NCI-H510A treated with DMSO at 0.1 percent for 48 hours (cell line): ENCODE results near the gene LRMDA.
A peak's percentile ranks its signal among the peaks of the same experiment; 100 is the strongest.

Source experiments
- DNase-seq: peaks from one replicate; lab custom pipeline; 2025; lab: John Stamatoyannopoulos, UW

Gene LRMDA

DNA sequence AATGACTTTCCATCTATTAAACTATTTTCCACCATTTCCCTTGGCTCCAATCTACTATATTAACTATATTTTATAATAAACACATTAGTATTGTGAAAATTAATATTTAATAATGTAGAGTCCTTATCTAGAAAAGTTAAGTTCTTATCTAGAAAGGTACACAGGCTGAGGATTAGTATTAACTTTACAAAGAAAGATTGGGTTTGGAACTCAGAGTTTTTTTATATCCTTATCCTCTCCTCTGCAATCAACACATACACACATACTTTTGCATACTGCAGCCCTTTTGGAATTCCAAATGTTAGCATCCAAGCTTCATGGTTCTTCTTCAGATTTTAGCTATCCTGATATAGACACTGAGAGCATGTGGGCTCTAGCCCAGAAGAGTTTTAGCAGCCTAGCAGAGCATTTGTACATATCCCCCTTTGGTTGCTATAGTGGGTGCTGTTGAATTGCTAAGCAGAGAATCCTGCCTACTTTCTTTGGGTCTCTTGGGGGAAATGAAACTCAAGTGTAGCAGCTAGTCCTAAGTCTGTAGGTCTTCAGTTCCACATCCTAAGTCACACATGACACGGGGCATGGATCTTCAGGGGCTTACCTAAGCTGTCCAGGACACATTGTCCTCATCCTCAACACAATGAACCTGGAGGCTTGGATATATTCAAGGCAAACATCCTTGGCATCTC lies 874.6 kb downstream of the LRMDA start:
- DNase-seq = no peak

DNA sequence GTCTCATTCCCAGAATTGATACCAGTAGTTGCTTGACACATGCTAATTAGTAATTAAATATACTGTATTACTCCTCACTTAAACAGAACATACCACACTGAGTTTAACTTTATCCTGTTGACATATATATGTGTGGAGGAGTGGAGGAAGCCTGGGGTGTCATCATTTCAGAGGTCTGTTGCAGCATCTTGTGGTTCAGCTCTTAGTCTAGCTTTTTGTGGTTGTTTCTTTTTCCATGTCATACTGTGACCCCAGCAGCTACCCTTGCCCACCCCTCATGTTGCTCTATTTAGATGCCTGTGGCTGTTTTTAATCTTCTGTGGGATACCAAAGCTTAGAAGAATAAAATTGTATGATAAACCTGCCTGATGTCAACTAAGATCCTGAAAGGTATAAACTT lies 875.4 kb downstream of the LRMDA start:
- no peak for DNase-seq

DNA sequence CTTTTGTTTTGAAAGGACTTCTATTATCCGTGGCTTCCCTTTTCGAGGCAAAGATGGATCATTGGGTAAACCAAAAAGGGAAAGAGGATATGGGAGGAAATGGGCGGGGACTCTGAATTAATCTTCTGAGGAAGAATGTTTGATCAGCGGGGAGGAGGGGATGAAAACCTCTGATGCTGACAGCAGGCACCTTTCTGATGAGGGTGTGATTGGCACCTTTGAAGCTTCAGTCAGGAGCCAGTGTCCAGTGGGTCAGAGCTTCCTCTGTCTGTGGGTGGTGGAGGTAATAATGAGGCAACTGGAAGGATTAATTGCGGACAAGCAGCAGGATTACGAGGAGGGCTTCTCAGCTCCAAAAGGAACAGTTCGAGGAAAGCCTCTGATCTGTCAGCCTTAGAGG lies 877.6 kb downstream of the LRMDA start:
- no peak for DNase-seq

GRCh38 chr10:76309741-76310587 lies 878.5 kb downstream of the LRMDA start:
- DNase-seq = no peak

GRCh38 chr10:76310588-76311080 lies 879.2 kb downstream of the LRMDA start:
- no peak for DNase-seq

DNA sequence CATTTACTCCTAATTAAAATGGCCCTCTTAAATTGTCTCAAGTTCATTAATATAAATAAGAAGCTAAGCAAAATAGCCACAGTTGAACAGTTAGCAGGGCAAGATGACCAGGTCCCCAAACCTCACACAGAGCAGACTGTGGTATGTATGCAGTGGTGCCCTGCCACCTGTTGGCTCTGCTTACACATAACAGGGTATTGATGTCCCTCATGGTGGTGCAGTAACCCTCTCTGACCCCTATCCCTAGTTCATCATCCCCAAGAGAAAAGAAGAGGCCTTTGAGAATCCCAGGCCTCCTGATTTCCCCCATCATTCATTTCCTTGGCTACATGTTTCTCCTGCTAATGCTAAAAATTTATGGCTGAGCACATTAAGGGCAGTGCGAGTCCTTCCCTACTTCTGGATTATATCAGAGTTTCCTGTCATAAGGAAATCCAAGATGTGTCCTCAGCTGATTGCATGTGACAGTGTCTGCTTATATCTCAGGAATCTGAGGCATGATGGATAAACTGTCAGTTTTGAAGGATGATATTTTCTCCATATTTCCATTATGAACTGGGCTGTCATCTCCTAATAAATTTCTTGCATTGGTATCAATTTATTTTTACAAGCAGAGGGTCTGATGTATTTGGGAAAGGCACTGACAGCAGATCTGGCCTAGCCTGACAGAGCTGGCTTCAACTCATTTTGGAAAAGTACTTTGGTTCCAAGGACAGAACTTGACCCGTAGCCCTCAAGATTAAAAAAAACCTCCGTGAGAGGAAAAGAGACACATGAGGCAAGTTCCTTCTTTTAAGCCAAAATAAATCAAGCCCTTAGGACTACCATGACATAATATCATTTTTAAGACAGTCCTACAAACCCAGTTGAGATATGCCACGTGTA lies 880.6 kb downstream of the LRMDA start:
- peak; percentile 35 for DNase-seq

DNA sequence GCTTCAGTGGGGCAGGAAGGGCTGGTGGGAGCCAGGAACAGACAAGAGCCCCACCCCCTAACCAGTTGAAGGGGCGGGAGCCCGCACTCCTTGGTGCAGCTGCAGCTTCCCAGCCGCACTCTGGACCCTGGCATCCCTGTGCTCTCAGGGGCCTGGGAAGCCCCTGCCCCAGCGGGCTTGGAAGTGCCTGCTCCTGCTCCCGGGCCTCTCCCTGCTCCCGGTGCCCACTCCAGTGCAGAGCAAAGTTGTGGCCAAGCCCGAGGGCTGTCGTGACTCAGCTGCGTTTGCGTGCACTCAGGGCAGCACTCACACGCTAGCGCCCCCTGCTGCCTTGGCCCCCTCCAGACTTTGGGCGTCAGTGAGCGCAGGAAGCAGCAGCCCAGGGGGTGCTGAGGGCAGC lies 883.8 kb downstream of the LRMDA start:
- no peak for DNase-seq

- DNase-seq = no peak
Measured at GRCh38 chr10:76316234-76316633, 884.8 kb downstream of the LRMDA start.

DNA sequence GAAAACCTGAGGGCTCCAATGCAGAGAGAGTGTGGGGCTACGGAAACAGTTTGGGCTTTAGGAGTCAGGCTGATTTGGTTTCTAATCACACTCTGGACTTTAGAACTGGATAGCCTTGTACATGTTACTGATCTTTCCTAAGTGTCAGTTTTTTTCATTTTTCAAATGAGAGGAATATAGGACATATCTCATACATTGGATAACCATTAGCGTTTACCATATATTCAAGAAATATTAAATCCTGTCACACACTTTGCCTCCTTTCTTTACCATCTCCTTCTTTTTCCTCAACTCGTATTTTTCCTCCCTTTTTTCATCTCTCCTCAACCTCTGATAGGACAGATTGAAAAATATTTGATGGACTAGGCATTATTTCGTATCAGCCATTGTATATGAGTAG lies 885.7 kb downstream of the LRMDA start:
- DNase-seq = no peak

- no peak for DNase-seq
Measured at GRCh38 chr10:76318211-76318610, 886.8 kb downstream of the LRMDA start.

DNA sequence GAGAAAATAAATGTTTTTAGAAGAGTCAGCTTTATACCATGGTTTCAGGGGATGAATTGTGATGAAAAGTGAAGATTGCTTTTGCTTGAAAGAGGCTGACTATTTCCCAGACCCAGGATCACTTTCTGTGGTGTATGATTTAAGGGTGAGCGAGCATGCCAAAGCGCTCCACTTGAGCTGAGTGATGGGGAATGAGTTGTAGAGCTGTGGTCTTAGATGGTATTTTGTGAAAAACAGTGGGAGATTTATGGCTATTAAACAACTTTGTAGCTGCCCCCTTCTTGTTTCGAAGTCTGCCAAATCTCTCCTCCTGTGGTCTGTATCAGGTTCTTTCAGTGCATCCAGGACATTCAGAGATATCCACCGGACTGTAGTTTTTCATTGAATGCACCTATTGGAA lies 888.2 kb downstream of the LRMDA start:
- no peak for DNase-seq

DNA sequence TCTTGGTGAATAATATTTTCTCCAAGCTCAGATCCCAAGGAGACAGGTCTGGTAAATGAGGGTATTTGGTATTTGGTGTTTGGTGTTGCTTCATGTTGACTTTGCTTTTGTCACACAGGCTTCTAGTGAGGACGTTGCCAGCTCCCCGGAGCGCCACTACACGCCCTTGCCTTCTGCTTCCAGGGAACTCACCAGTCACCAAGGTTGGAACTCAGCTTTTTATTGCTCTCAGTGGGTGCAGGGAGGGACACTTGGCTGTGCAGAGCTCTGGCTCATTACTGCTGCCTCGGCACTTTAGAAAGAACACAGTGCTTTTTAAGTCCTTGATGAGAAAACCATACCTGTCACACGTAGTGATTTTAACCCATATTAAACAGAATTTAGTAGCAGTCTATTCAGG lies 892.9 kb downstream of the LRMDA start:
- DNase-seq = peak; percentile 67

DNA sequence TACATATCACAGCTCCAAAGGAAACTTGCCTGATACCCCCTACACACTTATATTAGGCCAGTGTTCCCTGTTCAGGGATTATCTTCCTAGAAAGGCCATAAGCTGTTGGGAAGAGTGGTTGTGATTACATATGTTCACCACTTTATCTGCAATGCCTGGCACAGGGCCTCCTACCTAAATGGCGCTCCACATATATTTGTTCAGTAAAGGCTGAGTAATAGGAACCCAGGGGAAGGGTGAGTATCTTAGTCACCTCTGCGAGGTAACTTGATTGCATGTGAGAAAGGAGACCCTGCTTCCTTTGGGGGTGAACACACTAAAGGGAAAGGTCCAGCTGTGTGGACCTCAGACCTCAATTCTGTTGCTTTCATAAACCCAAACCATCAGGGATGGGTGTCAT lies 896.0 kb downstream of the LRMDA start:
- DNase-seq = no peak

DNA sequence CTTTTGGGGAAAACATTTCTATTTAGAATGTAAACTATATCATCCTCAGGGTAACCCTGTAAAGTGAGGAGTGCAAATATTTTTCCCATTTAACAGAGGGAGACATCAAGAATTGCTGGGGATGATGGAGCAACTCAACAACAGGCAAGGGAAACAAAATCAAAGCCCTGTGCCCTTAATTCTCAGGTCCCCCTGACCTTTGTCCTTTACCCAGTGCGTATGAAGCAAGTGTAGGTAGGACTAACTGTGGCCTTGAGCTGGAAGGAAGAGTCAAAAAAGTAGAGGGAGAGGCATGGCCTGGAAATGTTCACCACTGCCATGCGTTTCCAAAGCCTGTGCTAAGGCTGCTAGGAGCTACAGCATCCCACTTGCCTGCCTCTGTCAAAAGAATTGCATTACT lies 896.9 kb downstream of the LRMDA start:
- no peak for DNase-seq

DNA sequence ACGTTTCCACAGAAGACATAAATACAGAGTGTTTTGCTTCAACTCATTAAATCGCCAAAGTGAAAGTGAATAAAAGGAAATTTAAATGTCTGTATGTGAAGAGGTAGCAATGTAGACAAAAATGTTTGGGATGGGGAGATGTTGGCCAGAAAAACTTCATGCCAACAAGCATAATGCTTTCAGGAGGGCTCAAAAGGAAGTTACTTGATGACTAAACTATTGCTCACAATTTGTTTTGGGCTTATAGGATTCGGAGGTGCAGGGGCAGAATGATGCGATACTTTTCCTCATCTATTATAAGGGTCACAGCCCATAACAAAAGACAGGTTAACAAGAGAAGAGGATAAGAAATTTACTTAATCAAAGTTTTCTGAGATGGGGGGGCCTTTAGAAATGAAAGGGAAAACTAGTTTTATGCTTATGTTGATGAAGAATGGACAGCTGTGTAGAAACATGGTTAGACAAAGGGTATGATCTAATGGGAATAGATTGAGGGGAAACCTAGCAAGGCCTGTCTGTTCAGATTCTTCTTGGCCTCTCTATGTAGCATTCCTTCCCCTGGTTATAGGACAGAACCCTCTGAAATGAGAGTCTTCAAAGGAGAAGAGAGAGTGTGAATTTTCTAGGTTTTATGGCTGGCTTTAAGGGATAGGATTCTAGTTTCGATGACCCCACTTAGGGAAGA lies 898.6 kb downstream of the LRMDA start:
- DNase-seq = no peak

DNA sequence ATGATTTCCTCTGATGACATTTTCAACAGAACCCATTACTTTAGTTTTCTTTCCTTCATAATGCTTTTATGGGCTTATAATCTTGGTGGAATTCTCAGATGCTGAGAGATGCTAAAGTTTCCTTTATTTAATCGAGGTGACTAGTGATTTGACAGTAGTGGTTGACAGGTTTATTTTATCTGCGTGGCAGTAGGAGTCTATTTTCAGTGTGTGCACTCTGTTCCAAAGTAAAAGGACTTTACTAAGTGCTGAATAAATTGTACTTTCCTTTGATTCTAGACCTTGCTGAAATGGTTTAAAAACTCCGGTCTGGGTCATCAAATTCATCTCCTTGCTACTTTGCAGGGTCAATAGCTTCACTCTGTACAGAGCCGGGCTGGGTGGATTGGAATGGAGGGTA lies 900.3 kb downstream of the LRMDA start:
- no peak for DNase-seq

DNA sequence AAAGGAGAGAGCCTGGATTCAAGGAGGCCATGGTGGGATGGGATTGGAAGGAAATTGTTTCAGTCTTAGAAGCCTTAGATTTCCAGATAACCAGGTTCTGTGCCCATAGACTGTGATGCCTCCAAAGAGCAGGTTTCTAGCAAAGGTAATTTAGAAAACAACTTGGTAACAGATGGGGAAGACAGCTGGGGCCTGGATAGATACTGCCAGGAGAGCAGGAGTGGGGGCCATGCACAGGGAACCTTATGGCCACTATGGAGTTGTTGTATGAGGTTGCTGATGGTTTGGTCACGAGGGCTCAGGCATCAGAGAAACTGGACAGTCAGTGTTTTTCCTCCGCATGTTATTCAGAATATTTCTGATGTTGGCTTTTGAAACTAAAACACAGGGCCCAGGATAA lies 901.9 kb downstream of the LRMDA start:
- no peak for DNase-seq

- no peak for DNase-seq
Measured at GRCh38 chr10:76333796-76334195, 902.4 kb downstream of the LRMDA start.

GRCh38 chr10:76334255-76334654 lies 902.8 kb downstream of the LRMDA start:
- DNase-seq = no peak

- DNase-seq = no peak
Measured at GRCh38 chr10:76336213-76336963, 905.0 kb downstream of the LRMDA start.

- DNase-seq = no peak
Measured at GRCh38 chr10:76337641-76338040, 906.2 kb downstream of the LRMDA start.
